CD4-positive, alpha-beta T cell treated with Interleukin-12 subunit alpha and Interleukin-12 subunit beta, for 1 hour (primary cell): ENCODE results near the gene MS4A6E.

Source experiments
- DNase-seq: peaks from one replicate; pipeline ENCODE4 v3.0.0-alpha.2; 2020

The MS4A6E gene

GRCh38 chr11:60377401-60378136, 50.5 kb downstream of the MS4A6E start:
- no peak for DNase-seq

DNA sequence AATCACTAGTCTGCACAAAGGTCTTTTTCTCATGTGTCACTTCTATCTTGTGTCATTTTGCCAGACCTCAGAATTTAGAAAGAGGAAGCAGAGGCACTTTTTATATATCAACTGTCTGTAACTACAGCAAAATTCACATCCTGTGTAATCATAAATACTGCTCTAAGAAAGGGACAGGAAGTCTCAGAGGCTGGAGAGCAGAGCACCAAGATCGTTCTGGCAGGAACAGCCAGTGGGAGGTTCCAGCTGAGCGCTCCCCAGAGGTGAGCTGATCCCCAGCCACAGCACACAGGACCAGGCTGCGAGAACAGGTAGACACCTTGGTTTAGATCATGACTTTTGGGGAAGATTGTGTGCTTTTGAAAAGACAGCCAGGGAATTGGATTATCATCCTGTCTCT, 51.3 kb downstream of the MS4A6E start, which contains the start of gene MS4A7:
MS4A7 (plus strand) TSS at position 179 of the 400 bp plus-strand sequence. CDS start 4,610 bp downstream, outside the sequence.
- DNase-seq, result no peak

DNA sequence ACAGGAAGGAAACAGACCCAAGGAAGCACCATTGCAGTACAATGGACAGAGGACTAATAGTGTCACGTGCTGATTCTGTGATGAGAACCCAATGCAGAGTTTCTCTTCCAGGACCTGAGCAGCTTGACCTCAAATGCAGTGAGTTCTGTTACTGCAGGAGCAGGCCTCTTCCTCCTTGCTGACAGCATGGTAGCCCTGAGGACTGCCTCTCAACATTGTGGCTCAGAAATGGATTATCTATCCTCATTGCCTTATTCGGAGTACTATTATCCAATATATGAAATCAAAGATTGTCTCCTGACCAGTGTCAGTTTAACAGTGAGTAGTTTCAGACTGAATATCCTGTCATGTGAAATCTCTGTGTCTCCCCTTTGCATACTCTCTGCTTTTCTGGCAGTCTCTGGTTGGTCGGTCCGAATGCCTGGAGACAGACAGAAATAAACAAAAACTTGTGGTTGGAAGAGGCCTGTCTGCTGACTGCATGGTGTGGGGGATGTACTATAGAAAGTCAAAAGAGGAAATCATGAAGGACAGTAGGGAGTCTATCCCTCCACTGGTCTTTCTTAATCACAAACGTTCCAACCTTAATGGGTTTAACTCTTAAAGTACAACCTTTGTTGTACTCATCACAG, 62.3 kb downstream of the MS4A6E start:
- peak; percentile 10 for DNase-seq

- DNase-seq, result no peak
Observed at GRCh38 chr11:60390419-60390818, 63.4 kb downstream of the MS4A6E start.
